Breast epithelium (tissue), 3 donors: ENCODE data around the gene CCAR1.

Source experiments
- CTCF ChIP-seq, 3 donors: fragments of 450-650 bp; IDR thresholded peaks; one replicate each; pipeline ENCODE4 v1.5.1; 2016 to 2017; ENCODE audit warnings: antibody characterized with exemption in 3 of 3, mild to moderate bottlenecking in 3 of 3, moderate library complexity in 3 of 3
- POLR2A ChIP-seq: fragments of 450-650 bp; IDR thresholded peaks from one replicate; pipeline ENCODE4 v1.6.1; 2016; ENCODE audit warnings: antibody characterized with exemption, mild to moderate bottlenecking, moderate library complexity
- POLR2AphosphoS5 ChIP-seq, 3 donors: sonication (generic); formaldehyde crosslinking; IDR thresholded peaks; one replicate each; pipeline ENCODE4 v1.6.1; 2017; ENCODE audit warnings: antibody characterized with exemption in 3 of 3

- TF ChIP-seq POLR2AphosphoS5 (IDR thresholded peaks at IDR 0.05) (no peak), POLR2A (no peak), CTCF (IDR thresholded peaks at IDR 0.05) (no peak)
These were observed 23.9 kb upstream of the CCAR1 start for GRCh38 chr10:68697106-68697505.
